ENCODE data around the gene TBXT.

TBXT gene

GRCh38 chr6:166112580-166112979, 55.1 kb downstream of the TBXT start:
- DNase-seq, result no peak

- no peak for DNase-seq
Measured at GRCh38 chr6:166109608-166110007, 58.0 kb downstream of the TBXT start.
